OCI-LY3 (cell line): ENCODE data around the gene NKX3-2.

ENCODE experiments used
- H2AFZ ChIP-seq: fragments of 200-600, 300-600 bp; shearing (Covaris generic); 2 replicates; pipeline ENCODE4 v1.6.0; 2014; ENCODE audit warnings: antibody characterized with exemption, low read depth, low read length
- H3K27ac ChIP-seq: fragments of 200-600, 300-600 bp; sonication (generic); 2 replicates; pipeline ENCODE4 v1.5.1; 2014; ENCODE audit warnings: mild to moderate bottlenecking, low read length, moderate library complexity, mixed read lengths
- H3K27me3 ChIP-seq: fragments of 200-600, 300-600 bp; sonication (generic); 2 replicates; pipeline ENCODE4 v1.6.1; 2014; ENCODE audit warnings: low read depth, low read length, mixed read lengths
- H3K36me3 ChIP-seq: fragments of 200-600, 300-600 bp; sonication (generic); replicated peaks from 2 replicates; pipeline ENCODE3; 2014; ENCODE audit warnings: low read depth, low read length, mixed read lengths
- H3K4me1 ChIP-seq: fragments of 300-600, 200-600 bp; sonication (generic); 2 replicates; pipeline ENCODE4 v1.6.1; 2014; ENCODE audit warnings: low read length, mixed read lengths
- H3K4me2 ChIP-seq: fragments of 200-600, 300-600 bp; sonication (generic); 2 replicates; pipeline ENCODE4 v1.6.1; 2014; ENCODE audit warnings: low read length, mixed read lengths
- H3K4me3 ChIP-seq: fragments of 300-600, 200-600 bp; sonication (generic); 2 replicates; pipeline ENCODE4 v1.5.1; 2014; ENCODE audit warnings: antibody characterized with exemption, mild to moderate bottlenecking, low read length, moderate library complexity
- H3K79me2 ChIP-seq: fragments of 300-600, 200-600 bp; shearing (Covaris generic); 2 replicates; pipeline ENCODE4 v1.6.1; 2014; ENCODE audit warnings: mild to moderate bottlenecking, low read length, mixed read lengths
- H3K9ac ChIP-seq: fragments of 300-600, 200-600 bp; shearing (Covaris generic); 2 replicates; pipeline ENCODE4 v1.6.0; 2014; ENCODE audit warnings: mild to moderate bottlenecking, low read length, moderate library complexity
- H3K9me3 ChIP-seq: fragments of 200-600, 300-600 bp; shearing (Covaris generic); 2 replicates; pipeline ENCODE4 v1.6.1; 2014; ENCODE audit warnings: low read length, mixed read lengths; ENCODE audit not compliant: insufficient read depth
- H4K20me1 ChIP-seq: fragments of 200-600, 300-600 bp; sonication (generic); 2 replicates; pipeline ENCODE4 v1.6.1; 2016; ENCODE audit warnings: low read length, mixed read lengths; ENCODE audit not compliant: insufficient read depth
- CTCF ChIP-seq: fragments of 200-600, 300-600 bp; sonication (generic); IDR thresholded peaks from 2 replicates; pipeline ENCODE4 v1.5.1; 2014; ENCODE audit warnings: antibody characterized with exemption, low read length, low read depth
- EZH2phosphoT487 ChIP-seq: fragments of 200-600 bp; shearing (Covaris generic); IDR thresholded peaks from 2 replicates; pipeline ENCODE4 v1.6.1; 2018; ENCODE audit warnings: antibody characterized with exemption, mixed run types, low read depth

NKX3-2 gene

GRCh38 chr4:13546142-13546940 lies 2.0 kb upstream of the NKX3-2 start:
- H3K27me3 ChIP-seq, result no peaks in the 10 kb centered on the region
- H2AFZ ChIP-seq, result no peak overlapping the region; the same call in 1 of the 2 replicates
- peak overlapping the region; percentile 95 for H3K4me3 ChIP-seq
- no peaks in the 10 kb centered on the region for H3K79me2 ChIP-seq
- peak overlapping the region; percentile 94 for H3K4me2 ChIP-seq
- TF ChIP-seq CTCF (no peak), EZH2phosphoT487 (no peak)
- peaks cover 11% of the 10 kb centered on the region for H3K36me3 ChIP-seq
- H3K9ac ChIP-seq, result no peak overlapping the region
- H4K20me1 ChIP-seq, result no peaks in the 10 kb centered on the region
- peaks cover 18% of the 10 kb centered on the region for H3K4me1 ChIP-seq
- H3K27ac ChIP-seq, result no peak overlapping the region
- peaks cover 10% of the 10 kb centered on the region for H3K9me3 ChIP-seq

GRCh38 chr4:13545394-13545808 lies 1.1 kb upstream of the NKX3-2 start:
- Histone ChIP-seq H3K27me3 (no peaks in the 10 kb centered on the region), H3K36me3 (peaks cover 11% of the 10 kb centered on the region), H4K20me1 (no peaks in the 10 kb centered on the region), H2AFZ (no peak overlapping the region), H3K4me2 (no peak overlapping the region), H3K79me2 (no peaks in the 10 kb centered on the region), H3K9me3 (peaks cover 10% of the 10 kb centered on the region), H3K4me1 (peaks cover 18% of the 10 kb centered on the region), H3K4me3 (no peak overlapping the region), H3K27ac (no peak overlapping the region), H3K9ac (no peak overlapping the region)
- TF ChIP-seq EZH2phosphoT487, result no peak
- no peak for TF ChIP-seq CTCF

- H3K27ac ChIP-seq, result no peak overlapping the region
- H3K4me1 ChIP-seq, result peaks cover 15% of the 10 kb centered on the region
- no peak overlapping the region for H3K4me3 ChIP-seq
- peaks cover 11% of the 10 kb centered on the region for H3K36me3 ChIP-seq
- H3K4me2 ChIP-seq, result no peak overlapping the region
- no peaks in the 10 kb centered on the region for H3K27me3 ChIP-seq
- no peak overlapping the region for H3K9ac ChIP-seq
- TF ChIP-seq CTCF, result no peak
- H2AFZ ChIP-seq, result no peak overlapping the region
- H3K9me3 ChIP-seq, result peaks cover 10% of the 10 kb centered on the region
- no peaks in the 10 kb centered on the region for H4K20me1 ChIP-seq
- no peaks in the 10 kb centered on the region for H3K79me2 ChIP-seq
Measured at GRCh38 chr4:13544606-13545393, 492 bp upstream of the NKX3-2 start.

GRCh38 chr4:13543032-13543838 lies 1.1 kb downstream of the NKX3-2 start:
- Histone ChIP-seq H3K27ac (no peak overlapping the region), H4K20me1 (no peaks in the 10 kb centered on the region), H3K9me3 (peaks cover 10% of the 10 kb centered on the region), H2AFZ (no peak overlapping the region), H3K4me3 (no peak overlapping the region), H3K4me1 (peaks cover 7% of the 10 kb centered on the region), H3K9ac (no peak overlapping the region), H3K36me3 (peaks cover 11% of the 10 kb centered on the region), H3K79me2 (no peaks in the 10 kb centered on the region), H3K27me3 (no peaks in the 10 kb centered on the region), H3K4me2 (no peak overlapping the region)
- no peak for TF ChIP-seq EZH2phosphoT487
- TF ChIP-seq CTCF, result no peak
